Activated T-cell treated with anti-CD3 and anti-CD28 coated beads, Interleukin-2, amount 50 U/mL, for 72 hours (primary cell): ENCODE data around the gene LIN28B. TPM values are rescaled to one million over a fixed set of nuclear protein-coding genes. Genes with fewer than 3 reads are reported as not detected.
A peak's percentile ranks its signal among the peaks of the same experiment; 100 is the strongest.
"Not testable (repeated sequence)": the region's sequence is repeated elsewhere in the genome, so short reads cannot be mapped to it uniquely, and the experiment has no call there.

Experiments used
- ATAC-seq, 2 donors: fragments of 150-1000 bp; cut with Tn5 transposase; replicated peaks in 1 of 2; 2 replicates each; pipeline ENCODE4 v1.10.0; 2021; ENCODE audit warnings: moderate library complexity in 2 of 2, mild to moderate bottlenecking in 1 of 2
- DNase-seq, 2 donors: peaks; one replicate each; pipeline ENCODE4 v3.0.0; 2021 to 2022; ENCODE audit warnings: mixed read lengths in 1 of 2
- H3K27ac Mint-ChIP-seq: one replicate; pipeline ENCODE4 v1.8.0; 2022; ENCODE audit warnings: mild to moderate bottlenecking, moderate library complexity, mixed read lengths
- H3K27me3 Mint-ChIP-seq: one replicate; pipeline ENCODE4 v1.8.0; 2022; ENCODE audit warnings: low read depth, mixed read lengths
- H3K36me3 Mint-ChIP-seq, 2 donors: one replicate each; pipeline ENCODE4 v1.8.0; 2022; ENCODE audit warnings: mixed read lengths in 2 of 2, mild to moderate bottlenecking in 1 of 2; ENCODE audit not compliant: insufficient read depth in 2 of 2
- H3K4me1 Mint-ChIP-seq: one replicate; pipeline ENCODE4 v1.8.0; 2022; ENCODE audit warnings: low read depth, mixed read lengths
- H3K4me3 Mint-ChIP-seq, 2 donors: one replicate each; pipeline ENCODE4 v1.8.0; 2022; ENCODE audit warnings: mild to moderate bottlenecking in 2 of 2, mixed read lengths in 2 of 2, moderate library complexity in 2 of 2
- H3K9me3 Mint-ChIP-seq, 2 donors: one replicate each; pipeline ENCODE4 v1.8.0; 2022; ENCODE audit warnings: mixed read lengths in 2 of 2
- total RNA-seq, 2 donors: library from RNA; stranded (reverse); gene quantifications; one replicate each; pipeline ENCODE4 v1.2.3, GENCODE V29; 2022

Gene LIN28B
- total RNA-seq, 2 donors from 2014 or later: not detected

DNA sequence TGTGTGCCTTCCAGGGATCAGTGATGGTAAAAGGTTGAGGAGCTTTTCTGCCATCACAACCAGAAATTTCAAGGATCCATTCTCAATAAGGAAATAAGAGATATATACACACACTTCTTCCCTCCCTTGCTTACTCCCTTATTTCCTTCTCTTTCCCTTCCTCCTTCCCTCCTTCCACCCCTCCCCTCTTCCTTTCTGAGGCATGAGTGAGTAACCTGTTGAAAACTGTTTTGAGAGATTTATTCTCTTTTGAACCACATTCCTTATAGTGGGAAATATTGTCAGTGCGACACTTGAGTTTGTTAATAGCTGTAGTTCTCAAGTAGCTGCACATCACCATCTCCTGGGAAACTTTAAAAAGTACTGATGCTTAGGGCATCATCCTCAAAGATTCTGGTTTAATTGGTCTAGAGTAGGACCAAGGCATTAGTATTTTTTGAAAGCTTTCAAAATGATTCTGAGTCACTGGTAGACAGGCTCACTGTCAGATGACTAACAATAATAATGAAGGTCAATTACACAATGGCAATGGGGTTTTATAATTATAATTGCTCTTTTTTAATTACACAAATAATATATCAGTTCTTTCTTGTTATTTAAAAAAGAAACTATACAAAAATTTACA, 113.0 kb downstream of the LIN28B start:
- no peak overlapping the region for H3K27ac Mint-ChIP-seq
- no peak overlapping the region for H3K4me3 Mint-ChIP-seq
- H3K27me3 Mint-ChIP-seq: peaks cover 17% of the 10 kb centered on the region
- DNase-seq (no peak), ATAC-seq (no peak)
- H3K9me3 Mint-ChIP-seq: no peaks in the 10 kb centered on the region
- H3K4me1 Mint-ChIP-seq: no peaks in the 10 kb centered on the region
- H3K36me3 Mint-ChIP-seq: no peaks in the 10 kb centered on the region

DNA sequence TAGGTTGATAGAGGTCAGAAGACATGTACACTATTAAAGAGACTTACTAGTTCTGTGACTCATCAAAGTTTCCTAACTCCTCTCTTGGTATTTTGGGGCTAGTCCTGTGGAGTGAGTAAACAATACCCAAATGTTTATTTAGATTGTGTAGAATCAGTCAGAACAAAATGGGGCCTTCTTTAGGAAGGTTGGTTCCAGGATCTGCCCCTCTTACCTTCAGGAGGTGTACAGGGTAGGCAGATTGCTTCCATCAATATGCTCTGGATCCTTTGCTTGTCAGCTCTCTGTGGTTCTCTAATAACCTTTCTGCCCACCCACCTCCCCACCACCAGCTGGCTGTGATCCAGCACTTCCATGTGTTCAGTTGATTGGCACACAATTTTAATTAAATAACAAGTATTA, 115.9 kb downstream of the LIN28B start:
- no peak for DNase-seq
- Mint-ChIP-seq H3K4me1 (no peaks in the 10 kb centered on the region), H3K9me3 (no peaks in the 10 kb centered on the region), H3K27me3 (peaks cover 4% of the 10 kb centered on the region), H3K36me3 (no peaks in the 10 kb centered on the region), H3K27ac (no peak overlapping the region), H3K4me3 (no peak overlapping the region)
- ATAC-seq: no peak

DNA sequence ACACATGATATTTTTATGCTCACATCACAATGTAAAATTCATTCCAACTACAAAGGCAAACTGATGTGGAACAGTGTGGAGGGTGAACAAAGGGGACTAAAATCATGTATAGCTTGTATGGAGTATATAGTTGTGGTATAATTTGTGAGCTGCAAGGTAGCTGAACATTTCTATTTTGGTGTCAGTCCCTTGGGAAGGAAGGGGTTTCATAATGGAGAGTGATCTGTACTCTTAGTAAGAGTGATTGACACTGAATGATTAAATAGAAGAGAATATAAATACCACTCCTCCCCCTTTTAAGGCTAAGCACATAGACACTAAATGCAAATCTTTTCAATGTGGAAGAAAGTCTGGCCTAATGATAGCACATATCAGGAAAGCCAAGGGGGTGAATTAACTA, 118.3 kb downstream of the LIN28B start:
- H3K27me3 Mint-ChIP-seq: peaks cover 18% of the 10 kb centered on the region
- H3K9me3 Mint-ChIP-seq: no peaks in the 10 kb centered on the region
- H3K4me1 Mint-ChIP-seq: no peaks in the 10 kb centered on the region
- ATAC-seq: no peak
- H3K27ac Mint-ChIP-seq: no peak overlapping the region
- no peaks in the 10 kb centered on the region for H3K36me3 Mint-ChIP-seq
- no peak overlapping the region for H3K4me3 Mint-ChIP-seq
- DNase-seq: no peak

DNA sequence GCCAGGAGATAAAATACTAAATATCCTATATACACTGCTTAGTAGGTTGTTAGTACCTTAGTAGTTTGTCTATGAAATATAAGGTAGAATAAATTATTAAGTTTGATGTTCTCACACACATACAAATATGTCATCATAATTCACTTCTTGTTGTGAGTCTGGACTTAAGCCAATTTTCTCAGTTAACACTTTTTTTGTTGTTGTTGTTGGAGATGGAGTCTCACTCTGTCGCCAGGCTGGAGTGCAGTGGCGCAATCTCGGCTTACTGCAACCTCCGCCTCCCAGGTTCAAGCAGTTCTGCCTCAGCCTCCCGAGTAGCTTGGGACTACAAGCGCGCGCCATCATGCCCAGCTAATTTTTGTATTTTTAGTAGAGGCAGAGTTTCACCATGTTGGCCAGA, 119.5 kb downstream of the LIN28B start:
- not testable (repeated sequence) for H3K9me3 Mint-ChIP-seq, H3K36me3 Mint-ChIP-seq, ATAC-seq, H3K4me3 Mint-ChIP-seq, H3K27ac Mint-ChIP-seq, H3K4me1 Mint-ChIP-seq, DNase-seq
- peaks cover 22% of the 10 kb centered on the region for H3K27me3 Mint-ChIP-seq

DNA sequence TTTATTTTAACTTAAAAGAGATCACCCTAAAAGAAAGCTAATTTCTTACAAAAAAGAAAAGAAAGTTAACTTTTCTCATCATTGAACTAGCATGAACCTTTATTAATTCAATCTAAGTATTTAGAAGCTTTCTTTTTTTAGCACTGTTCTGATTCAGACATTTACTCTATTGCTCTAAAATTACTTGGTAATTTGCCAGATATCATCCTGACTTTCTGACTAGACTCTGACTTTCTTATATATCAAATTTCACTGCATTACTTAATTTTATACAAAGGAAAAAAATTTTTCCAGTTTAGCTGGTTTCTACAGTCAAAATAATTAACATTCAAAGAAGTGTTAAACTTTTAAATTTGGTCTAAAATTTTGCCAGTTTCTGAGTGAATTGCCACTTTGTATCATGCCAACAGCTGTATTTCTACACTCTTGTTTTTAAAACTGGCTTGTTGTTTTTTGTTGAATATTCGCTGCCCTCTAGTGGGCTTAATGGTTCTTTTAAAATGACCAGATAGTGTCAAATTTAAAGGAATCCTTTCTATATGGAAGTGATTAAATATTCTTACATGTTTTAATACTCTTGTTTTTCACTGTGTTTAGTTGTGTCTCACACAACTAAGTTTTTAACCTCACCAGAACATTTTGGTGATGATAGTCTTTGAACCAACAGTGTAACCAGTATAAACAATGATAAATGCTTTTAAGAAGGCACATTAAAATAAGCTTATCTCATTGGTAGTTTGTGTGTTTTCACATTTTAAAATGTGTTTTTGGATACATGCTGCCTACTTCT, 120.9 kb downstream of the LIN28B start:
- Mint-ChIP-seq H3K4me1 (no peaks in the 10 kb centered on the region), H3K27me3 (peaks cover 22% of the 10 kb centered on the region), H3K4me3 (no peak overlapping the region), H3K9me3 (no peaks in the 10 kb centered on the region), H3K36me3 (no peaks in the 10 kb centered on the region), H3K27ac (no peak overlapping the region)
- DNase-seq (no peak), ATAC-seq (no peak)

DNA sequence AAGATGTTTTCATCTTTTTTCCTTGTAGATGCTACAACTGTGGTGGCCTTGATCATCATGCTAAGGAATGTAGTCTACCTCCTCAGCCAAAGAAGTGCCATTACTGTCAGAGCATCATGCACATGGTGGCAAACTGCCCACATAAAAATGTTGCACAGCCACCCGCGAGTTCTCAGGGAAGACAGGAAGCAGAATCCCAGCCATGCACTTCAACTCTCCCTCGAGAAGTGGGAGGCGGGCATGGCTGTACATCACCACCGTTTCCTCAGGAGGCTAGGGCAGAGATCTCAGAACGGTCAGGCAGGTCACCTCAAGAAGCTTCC, 121.4 kb downstream of the LIN28B start:
- Mint-ChIP-seq H3K9me3 (no peaks in the 10 kb centered on the region), H3K4me1 (no peaks in the 10 kb centered on the region), H3K27me3 (peaks cover 22% of the 10 kb centered on the region), H3K36me3 (no peaks in the 10 kb centered on the region), H3K4me3 (no peak overlapping the region), H3K27ac (no peak overlapping the region)
- ATAC-seq (no peak), DNase-seq (no peak)

DNA sequence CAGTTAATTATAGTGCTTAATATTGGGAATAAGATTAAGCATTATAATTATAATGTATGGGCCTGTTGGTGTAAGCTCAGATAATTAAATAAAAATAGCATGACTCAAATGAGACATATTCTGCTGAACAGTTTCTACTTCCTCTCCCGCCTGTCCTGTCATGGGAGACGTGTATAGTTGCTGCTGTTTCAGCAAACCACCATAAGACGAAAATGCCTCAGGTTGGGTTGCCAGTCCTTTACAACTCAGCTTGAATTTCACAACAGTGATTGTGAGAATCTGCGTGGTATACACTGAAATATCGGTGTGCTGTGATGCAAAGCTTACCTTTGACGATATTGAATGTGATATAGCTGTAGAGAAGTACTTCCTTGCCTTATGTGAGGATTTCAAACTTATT, 123.4 kb downstream of the LIN28B start:
- ATAC-seq (no peak), DNase-seq (no peak)
- no peak overlapping the region for H3K27ac Mint-ChIP-seq
- H3K4me1 Mint-ChIP-seq: no peaks in the 10 kb centered on the region
- H3K27me3 Mint-ChIP-seq: peaks cover 22% of the 10 kb centered on the region
- H3K36me3 Mint-ChIP-seq: no peaks in the 10 kb centered on the region
- H3K9me3 Mint-ChIP-seq: no peaks in the 10 kb centered on the region
- no peak overlapping the region for H3K4me3 Mint-ChIP-seq

DNA sequence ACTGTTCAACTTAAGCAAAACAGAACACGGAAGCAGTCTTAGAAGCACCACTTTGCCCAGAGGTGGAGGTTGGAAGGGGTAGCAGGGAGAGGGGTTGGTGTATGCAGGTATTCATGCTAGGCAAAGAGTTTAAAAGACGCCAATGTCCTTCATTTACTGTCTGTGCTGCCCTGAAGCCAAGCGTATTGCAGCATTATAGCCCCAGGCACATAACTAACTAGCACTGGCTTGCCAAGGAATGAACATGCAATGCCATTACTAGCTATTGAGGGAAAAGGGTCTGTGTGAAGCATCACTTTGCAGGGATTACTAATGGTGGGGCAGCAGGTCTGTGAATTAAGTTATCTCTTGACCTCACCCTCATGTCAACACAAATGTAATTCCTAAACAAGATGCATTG, 124.8 kb downstream of the LIN28B start:
- H3K4me1 Mint-ChIP-seq, H3K4me3 Mint-ChIP-seq, H3K36me3 Mint-ChIP-seq, H3K27ac Mint-ChIP-seq, H3K9me3 Mint-ChIP-seq, DNase-seq, ATAC-seq: not testable (repeated sequence)
- H3K27me3 Mint-ChIP-seq: peaks cover 22% of the 10 kb centered on the region

DNA sequence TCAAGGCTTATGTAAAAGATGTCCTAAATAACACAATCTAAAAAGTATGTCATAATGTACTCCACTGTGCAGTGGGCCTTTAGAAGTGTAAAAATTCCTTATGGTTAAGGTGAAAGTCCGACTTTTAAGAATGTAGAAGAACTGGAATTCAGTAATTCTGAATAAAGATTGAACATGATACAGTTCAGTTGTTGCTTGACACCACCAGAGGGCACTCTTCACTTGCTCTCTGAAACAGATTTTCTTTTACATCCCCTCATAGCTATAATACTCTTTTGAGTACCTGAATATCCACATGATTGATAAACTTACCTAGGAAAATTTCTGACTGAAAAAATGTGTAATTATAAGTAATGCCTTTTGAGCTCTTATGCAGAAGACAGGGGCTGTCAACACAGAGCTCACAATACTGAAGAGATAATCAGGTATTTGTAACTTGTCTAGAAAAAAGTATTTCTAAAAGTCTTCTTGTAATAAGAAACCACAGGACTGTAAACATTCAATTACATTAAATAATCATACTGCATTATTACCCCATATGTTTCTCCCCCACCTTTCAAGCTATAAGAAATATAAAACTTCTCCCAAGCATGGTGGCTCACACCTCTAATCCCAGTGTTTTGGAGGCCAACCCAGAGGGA, 130.8 kb downstream of the LIN28B start:
- no peak overlapping the region for H3K27ac Mint-ChIP-seq
- H3K27me3 Mint-ChIP-seq: no peaks in the 10 kb centered on the region
- no peaks in the 10 kb centered on the region for H3K4me1 Mint-ChIP-seq
- no peaks in the 10 kb centered on the region for H3K36me3 Mint-ChIP-seq
- ATAC-seq: peak in 1 of 2 donors; percentile 53
- no peak overlapping the region for H3K4me3 Mint-ChIP-seq
- DNase-seq: peak; percentile 31
- H3K9me3 Mint-ChIP-seq: no peaks in the 10 kb centered on the region

DNA sequence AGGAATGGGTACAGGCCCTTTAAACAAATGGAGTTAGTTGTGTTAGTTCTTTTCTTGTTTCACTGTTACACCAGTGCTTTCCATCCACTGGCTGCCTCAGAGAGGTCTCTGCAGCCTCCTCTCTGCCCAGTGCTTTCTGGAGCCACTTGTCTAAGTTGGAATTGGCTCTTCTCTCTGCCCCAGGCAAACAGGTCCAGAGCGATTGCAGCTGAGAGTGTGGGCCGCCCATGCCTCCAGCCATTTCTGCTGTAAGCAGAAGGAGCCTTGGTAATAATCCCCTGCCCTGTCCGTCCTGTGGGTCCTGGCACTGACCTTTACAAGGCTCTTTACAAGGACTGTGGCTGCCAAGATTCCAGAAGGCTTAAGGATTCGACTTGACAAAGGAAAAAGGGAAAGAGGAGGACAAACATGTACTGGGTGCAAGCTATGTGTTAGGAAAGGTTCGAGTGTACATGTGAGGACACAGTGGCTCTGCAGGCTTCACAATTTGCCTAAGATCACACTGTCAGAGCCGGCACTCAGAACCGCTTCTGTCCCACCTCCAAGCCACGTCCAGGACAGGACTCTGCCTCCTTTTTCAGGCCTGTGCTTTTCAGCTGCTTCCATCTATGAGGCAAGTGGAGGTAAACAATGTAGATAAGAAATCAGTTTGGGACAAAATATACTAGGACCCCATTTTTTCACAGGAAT, 134.4 kb downstream of the LIN28B start:
- DNase-seq (no peak), ATAC-seq (no peak)
- Mint-ChIP-seq H3K4me1 (no peaks in the 10 kb centered on the region), H3K27ac (no peak overlapping the region), H3K36me3 (no peaks in the 10 kb centered on the region), H3K4me3 (no peak overlapping the region), H3K27me3 (no peaks in the 10 kb centered on the region), H3K9me3 (no peaks in the 10 kb centered on the region)

DNA sequence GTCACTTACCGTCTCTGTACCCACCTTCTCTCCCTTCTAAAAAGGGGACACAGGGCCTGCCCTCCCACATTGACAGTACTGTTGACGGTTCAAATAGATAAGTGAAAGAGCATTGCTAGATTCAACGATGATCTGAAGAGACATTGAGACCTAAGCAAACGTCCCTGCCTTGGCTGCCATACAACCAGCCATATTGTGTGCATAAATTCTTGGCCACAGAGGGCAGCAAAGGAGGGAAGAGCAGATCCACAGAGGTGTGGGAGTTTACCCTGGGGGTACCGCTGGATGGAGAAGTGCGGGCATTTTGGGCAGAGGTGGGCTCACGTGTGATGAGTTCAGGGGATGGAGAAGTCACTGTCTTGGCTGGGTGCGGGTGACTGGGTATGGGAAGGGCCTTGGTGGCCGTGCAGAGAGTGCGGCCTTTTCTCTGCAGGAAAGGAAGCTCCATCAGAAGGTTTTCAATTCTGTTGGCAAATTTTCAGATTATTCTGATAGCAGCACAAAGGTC, 137.3 kb downstream of the LIN28B start:
- Mint-ChIP-seq H3K27me3 (no peaks in the 10 kb centered on the region), H3K4me3 (no peak overlapping the region), H3K9me3 (no peaks in the 10 kb centered on the region), H3K27ac (no peak overlapping the region), H3K4me1 (no peaks in the 10 kb centered on the region), H3K36me3 (no peaks in the 10 kb centered on the region)
- DNase-seq (no peak), ATAC-seq (no peak)

DNA sequence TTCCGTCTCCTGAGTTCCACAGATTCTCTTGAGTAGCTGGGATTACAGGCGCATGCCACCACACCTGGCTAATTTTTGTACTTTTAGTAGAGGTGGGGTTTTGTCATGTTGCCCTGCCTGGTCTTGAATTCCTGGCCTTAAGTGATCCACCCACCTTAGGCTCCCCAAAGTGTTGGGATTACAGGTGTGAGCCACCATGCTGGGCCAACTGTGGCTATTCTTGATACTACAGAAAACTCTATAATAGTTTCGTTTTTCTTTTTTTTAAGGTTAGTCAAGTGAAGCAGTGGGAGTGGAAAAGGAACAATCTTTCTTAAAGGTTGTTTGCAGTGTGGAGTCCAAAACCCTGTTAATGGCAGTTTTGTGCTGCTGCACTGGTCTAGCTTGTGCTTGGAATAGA, 138.2 kb downstream of the LIN28B start:
- Mint-ChIP-seq H3K36me3 (no peaks in the 10 kb centered on the region), H3K9me3 (no peaks in the 10 kb centered on the region), H3K4me3 (no peak overlapping the region), H3K27me3 (no peaks in the 10 kb centered on the region), H3K4me1 (no peaks in the 10 kb centered on the region), H3K27ac (no peak overlapping the region)
- ATAC-seq (no peak), DNase-seq (no peak)

DNA sequence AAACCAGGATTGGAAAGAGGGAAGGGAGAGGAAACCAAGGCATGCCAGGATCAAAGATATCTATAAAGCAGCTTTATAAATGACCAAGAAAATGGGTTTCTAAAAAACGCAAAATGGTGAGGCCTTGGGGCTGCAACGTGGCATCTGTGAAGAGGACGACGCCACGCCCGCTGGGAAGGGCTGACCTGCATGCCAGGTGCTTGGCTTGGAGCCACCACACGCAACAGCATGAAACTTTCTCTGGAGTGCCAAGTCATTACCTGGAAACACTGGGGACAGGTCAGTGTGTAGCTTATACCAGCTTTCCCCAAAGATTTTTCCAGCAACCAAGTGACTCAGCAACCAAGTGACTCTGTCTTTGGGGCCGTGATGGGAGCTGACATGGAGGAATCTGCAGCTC, 140.4 kb downstream of the LIN28B start:
- Mint-ChIP-seq H3K27ac (no peak overlapping the region), H3K9me3 (no peaks in the 10 kb centered on the region), H3K4me1 (no peaks in the 10 kb centered on the region), H3K27me3 (peaks cover 15% of the 10 kb centered on the region), H3K36me3 (no peaks in the 10 kb centered on the region), H3K4me3 (no peak overlapping the region)
- no peak for ATAC-seq
- no peak for DNase-seq
